PC-3 (cell line): ENCODE results near the gene ADTRP. TPM values are rescaled to one million over a fixed set of nuclear protein-coding genes. Genes with fewer than 3 reads are reported as not detected.
A peak's percentile ranks its signal among the peaks of the same experiment; 100 is the strongest.

Experiments
- ATAC-seq: fragments of 200-7000 bp; cut with Tn5 transposase; 2 replicates; pipeline ENCODE4 v1.9.1; 2020; ENCODE audit warnings: mild to moderate bottlenecking, moderate library complexity
- BruUV-seq: library from RNA; stranded (reverse); fragments of 400-500 nt; replicated peaks from 2 replicates; lab custom pipeline; 2021; lab: Mats Ljungman, UMichigan
- CTCF ChIA-PET: fragments of 300-600 bp; sonication (Branson Sonifier 250); formaldehyde crosslinking; loops from one replicate; lab custom pipeline; 2022; ENCODE audit warnings: antibody characterized with exemption; lab: Charles Lee
- POLR2A ChIA-PET: fragments of 300-600 bp; sonication (Branson Sonifier 250); formaldehyde crosslinking; loops from one replicate; lab custom pipeline; 2022; ENCODE audit warnings: antibody characterized with exemption; ENCODE audit not compliant: unreplicated experiment; lab: Charles Lee
- DNase-seq: peaks from one replicate; pipeline ENCODE4 v3.0.0-alpha.2; 2015
- H2AFZ ChIP-seq: fragments of 300-600 bp; sonication (generic); 2 replicates; pipeline ENCODE4 v1.6.0; 2016; ENCODE audit warnings: antibody characterized with exemption, low read length
- H3F3A ChIP-seq: fragments of 300-600 bp; sonication (generic); one replicate; pipeline ENCODE4 v1.6.0; 2017; ENCODE audit warnings: antibody characterized with exemption, low read length, control low read depth, mild to moderate bottlenecking; ENCODE audit not compliant: unreplicated experiment
- H3K27ac ChIP-seq: fragments of 300-600 bp; sonication (generic); 2 replicates; pipeline ENCODE4 v1.5.1; 2016; ENCODE audit warnings: mild to moderate bottlenecking, low read length
- H3K27me3 ChIP-seq: fragments of 300-600 bp; sonication (generic); 2 replicates; pipeline ENCODE4 v1.6.1; 2016; ENCODE audit warnings: low read length, mixed read lengths
- H3K36me3 ChIP-seq: fragments of 300-600 bp; sonication (generic); 2 replicates; pipeline ENCODE4 v1.6.1; 2016; ENCODE audit warnings: low read depth, mixed run types, low read length, mixed read lengths
- H3K4me1 ChIP-seq: fragments of 300-600 bp; sonication (generic); 2 replicates; pipeline ENCODE4 v1.5.1; 2016; ENCODE audit warnings: low read length; ENCODE audit not compliant: insufficient read depth
- H3K4me2 ChIP-seq: fragments of 300-600 bp; sonication (generic); 2 replicates; pipeline ENCODE4 v1.6.0; 2016; ENCODE audit warnings: low read length
- H3K4me3 ChIP-seq: fragments of 300-600 bp; sonication (generic); 2 replicates; pipeline ENCODE4 v1.5.1; 2016; ENCODE audit warnings: mild to moderate bottlenecking, low read length, mixed read lengths
- H3K79me2 ChIP-seq: fragments of 300-600 bp; sonication (generic); 2 replicates; pipeline ENCODE4 v1.6.1; 2017; ENCODE audit warnings: low read length, mixed read lengths
- H3K9ac ChIP-seq: fragments of 300-600 bp; sonication (generic); 2 replicates; pipeline ENCODE4 v1.6.0; 2016; ENCODE audit warnings: mild to moderate bottlenecking, low read length
- H3K9me2 ChIP-seq: fragments of 300-600 bp; sonication (generic); replicated peaks from 2 replicates; pipeline ENCODE4 v1.6.1; 2016; ENCODE audit warnings: mixed run types, low read length, mixed read lengths
- H3K9me3 ChIP-seq: fragments of 300-600 bp; sonication (generic); 2 replicates; pipeline ENCODE4 v1.6.1; 2016; ENCODE audit warnings: low read length, mixed read lengths
- H4K20me1 ChIP-seq: fragments of 300-600 bp; sonication (generic); 2 replicates; pipeline ENCODE4 v1.6.1; 2016; ENCODE audit warnings: low read length, mixed read lengths
- CTCF ChIP-seq: fragments of 300-600 bp; sonication (generic); conservative IDR thresholded peaks from 2 replicates; pipeline ENCODE4 v1.5.1; 2017; ENCODE audit warnings: antibody characterized with exemption, low read depth, mild to moderate bottlenecking, low read length
- EZH2 ChIP-seq: fragments of 300-600 bp; sonication (generic); IDR thresholded peaks from one replicate; pipeline ENCODE4 v1.6.1; 2017; ENCODE audit warnings: antibody characterized with exemption, mild to moderate bottlenecking, low read length; ENCODE audit not compliant: unreplicated experiment
- EZH2phosphoT487 ChIP-seq: fragments of 300-600 bp; sonication (generic); IDR thresholded peaks from 2 replicates; pipeline ENCODE4 v1.6.1; 2018; ENCODE audit warnings: mild to moderate bottlenecking, antibody characterized with exemption, low read length, borderline replicate concordance
- intact Hi-C: fragments of 100-400 bp; cut with micrococcal nuclease; formaldehyde crosslinking; loops from 2 replicates; pipeline ENCODE4 v1.9.0; 2023
- total RNA-seq: library from RNA; depleted of rRNA; stranded (reverse); fragments of >200 nt; gene quantifications from 2 replicates; pipeline ENCODE4 v1.2.3, GENCODE V29; 2014

The ADTRP gene
- total RNA-seq, 1 experiment from 2014 or later, result not detected

GRCh38 chr6:11688425-11688709 is 90.2 kb downstream of the ADTRP start:
- Histone ChIP-seq H3K9me2 (no peaks in the 10 kb centered on the region), H3K27me3 (no peaks in the 10 kb centered on the region), H3K4me1 (peaks cover 30% of the 10 kb centered on the region), H3K36me3 (no peaks in the 10 kb centered on the region), H3K27ac (no peak overlapping the region), H3K9ac (no peak overlapping the region), H2AFZ (no peak overlapping the region), H3K4me2 (no peak overlapping the region), H3K9me3 (no peaks in the 10 kb centered on the region), H3F3A (peaks cover 7% of the 10 kb centered on the region), H3K79me2 (no peaks in the 10 kb centered on the region), H4K20me1 (no peaks in the 10 kb centered on the region), H3K4me3 (no peak overlapping the region)
- ATAC-seq (no peak), DNase-seq (no peak)
- BruUV-seq, result no TSS peak
- ChIA-PET POLR2A (no interaction called here), CTCF (no interaction called here)
- intact Hi-C loops, result loop anchor here (5.0 to 10.0 kb wide), 2 partner anchors 104 to 324 kb away; partner anchors contain the start of gene HIVEP1
- TF ChIP-seq EZH2 (no peak), EZH2phosphoT487 (no peak), CTCF (no peak)

DNA sequence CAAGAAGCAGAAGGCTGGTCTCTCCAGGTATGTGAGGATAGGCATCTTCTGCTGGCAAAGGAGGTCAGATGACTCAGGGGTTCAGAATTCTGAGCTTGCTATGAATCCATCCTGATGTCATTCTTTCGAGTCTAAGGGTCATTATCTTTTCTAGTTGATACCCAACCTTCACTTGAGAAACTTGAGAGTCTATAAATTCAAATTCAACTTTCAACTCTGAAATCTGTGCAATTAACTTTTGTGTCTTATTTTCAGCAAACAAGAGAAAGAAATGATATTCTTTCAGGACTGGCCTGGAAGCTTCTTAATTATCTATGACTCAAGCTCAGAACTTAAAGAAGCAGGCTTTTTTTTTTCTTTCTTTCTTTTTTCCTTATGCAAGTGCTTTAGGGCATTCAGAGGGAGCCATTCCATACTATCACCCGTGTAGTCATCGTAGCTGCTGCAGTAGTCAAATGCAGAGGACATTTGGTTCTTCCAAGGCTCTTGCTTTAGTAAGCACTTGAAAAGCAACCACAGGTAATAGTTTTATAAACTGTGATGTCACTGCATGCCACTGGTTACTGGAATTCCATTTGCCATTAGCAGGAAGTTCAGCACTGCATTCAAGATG is 93.0 kb downstream of the ADTRP start:
- Histone ChIP-seq H3K9me2 (no peaks in the 10 kb centered on the region), H3K4me2 (peak overlapping the region; percentile 66), H3K79me2 (no peaks in the 10 kb centered on the region), H3K36me3 (no peaks in the 10 kb centered on the region), H3K4me3 (peak overlapping the region; percentile 17; the same call in 1 of the 2 replicates), H3F3A (peaks cover 7% of the 10 kb centered on the region), H3K27me3 (no peaks in the 10 kb centered on the region), H2AFZ (no peak overlapping the region), H3K4me1 (peaks cover 47% of the 10 kb centered on the region), H4K20me1 (no peaks in the 10 kb centered on the region), H3K9ac (no peak overlapping the region), H3K27ac (peak overlapping the region; percentile 65), H3K9me3 (no peaks in the 10 kb centered on the region)
- POLR2A ChIA-PET, result interaction anchor here (0.6 kb wide), 2 partner anchors 452 to 453 kb away, joined by 3 read pairs; partner anchors contain the start of gene NEDD9
- CTCF ChIA-PET, result interaction anchor here (0.7 kb wide), 1 partner anchor 85 kb away, joined by 4 read pairs; no protein-coding TSS in a partner anchor
- BruUV-seq, result no TSS peak
- intact Hi-C loops, result loop anchor here (5.0 to 10.0 kb wide), 2 partner anchors 101 to 327 kb away; partner anchors contain the start of gene HIVEP1
- peak; percentile 95 for DNase-seq
- ATAC-seq, result peak; percentile 85
- no peak for TF ChIP-seq CTCF
- no peak for TF ChIP-seq EZH2phosphoT487
- no peak for TF ChIP-seq EZH2

- POLR2A ChIA-PET, result interaction anchor here (0.6 kb wide), 2 partner anchors 452 kb away, joined by 3 read pairs; partner anchors contain the start of gene NEDD9
- DNase-seq, result peak; percentile 27
- no peak for TF ChIP-seq EZH2phosphoT487
- peak overlapping the region; percentile 7; the same call in 1 of the 2 replicates for H3K4me3 ChIP-seq
- H2AFZ ChIP-seq, result no peak overlapping the region
- intact Hi-C loops, result loop anchor here (5.0 to 10.0 kb wide), 2 partner anchors 100 to 327 kb away; partner anchors contain the start of gene HIVEP1
- BruUV-seq, result no TSS peak
- H3K4me2 ChIP-seq, result peak overlapping the region; percentile 66
- H3K27me3 ChIP-seq, result no peaks in the 10 kb centered on the region
- no peaks in the 10 kb centered on the region for H4K20me1 ChIP-seq
- H3K9me3 ChIP-seq, result no peaks in the 10 kb centered on the region
- peaks cover 47% of the 10 kb centered on the region for H3K4me1 ChIP-seq
- no peak for ATAC-seq
- no peaks in the 10 kb centered on the region for H3K79me2 ChIP-seq
- CTCF ChIA-PET, result interaction anchor here (0.7 kb wide), 1 partner anchor 86 kb away, joined by 4 read pairs; no protein-coding TSS in a partner anchor
- peak overlapping the region; percentile 65; the same call in 1 of the 2 replicates for H3K27ac ChIP-seq
- H3K9ac ChIP-seq, result no peak overlapping the region
- H3K9me2 ChIP-seq, result no peaks in the 10 kb centered on the region
- H3K36me3 ChIP-seq, result no peaks in the 10 kb centered on the region
- peaks cover 7% of the 10 kb centered on the region for H3F3A ChIP-seq
Observed at GRCh38 chr6:11684901-11685480, 93.6 kb downstream of the ADTRP start.
